Measurements from ENCODE around the gene DPM3. TPM values are rescaled to one million over a fixed set of nuclear protein-coding genes. Genes with fewer than 3 reads are reported as not detected.

Gene DPM3
- total RNA-seq (2022; extraction: Qiagen RNA extraction) = 73.6 to 114 TPM (median 112 TPM) in 5 replicates

GRCh38 chr1:155139895-155140629 is at the start of gene DPM3:
Gene DPM3, minus strand, starts transcription at chr1:155140531. Its CDS starts 291 bp downstream, at chr1:155140240.

GRCh38 chr1:155173478-155174323 is 33.4 kb upstream of the DPM3 start, which contains the start of gene TRIM46:
Gene TRIM46, plus strand, starts transcription at chr1:155173849. Its CDS starts 118 bp downstream, at chr1:155173967.

GRCh38 chr1:155172732-155173477 is 32.6 kb upstream of the DPM3 start, which contains the start of gene KRTCAP2:
Gene KRTCAP2, minus strand, starts transcription at chr1:155173304. Its CDS starts 80 bp downstream, at chr1:155173224.

GRCh38 chr1:155135415-155136028 is 4.8 kb downstream of the DPM3 start, which contains the start of gene SLC50A1:
Gene SLC50A1, plus strand, starts transcription at chr1:155135852. Its CDS starts 60 bp downstream, at chr1:155135912.

GRCh38 chr1:155127105-155127966 is 13.0 kb downstream of the DPM3 start, which contains the start of gene EFNA1:
Gene EFNA1, plus strand, starts transcription at chr1:155127876. Its CDS starts 102 bp downstream, at chr1:155127978.

Other genes starting within 250 kb of the DPM3 start
- 39.3 to 49.1 TPM (median 42.6 TPM) in 5 replicates for gene PMVK, start 203.8 kb downstream of the DPM3 start, total RNA-seq (2022; extraction: Qiagen RNA extraction)
- 13.5 to 16.4 TPM (median 15.2 TPM) in 5 replicates for gene PBXIP1, start 184.4 kb downstream of the DPM3 start, total RNA-seq (2022; extraction: Qiagen RNA extraction)
- gene PYGO2, start 178.7 kb downstream of the DPM3 start, total RNA-seq (2022; extraction: Qiagen RNA extraction) = 20.7 to 25.5 TPM (median 24.0 TPM) in 5 replicates
- gene SHC1, start 169.8 kb downstream of the DPM3 start, total RNA-seq (2022; extraction: Qiagen RNA extraction) = 128 to 159 TPM (median 156 TPM) in 5 replicates
- 329 to 371 TPM (median 349 TPM) in 5 replicates for gene CKS1B, start 165.8 kb downstream of the DPM3 start, total RNA-seq (2022; extraction: Qiagen RNA extraction)
- 37.8 to 47.0 TPM (median 44.5 TPM) in 5 replicates for gene FLAD1, start 157.2 kb downstream of the DPM3 start, total RNA-seq (2022; extraction: Qiagen RNA extraction)
- gene LENEP, start 146.9 kb downstream of the DPM3 start, total RNA-seq (2022; extraction: Qiagen RNA extraction) = not detected in 5 replicates
- gene ZBTB7B, start 137.7 kb downstream of the DPM3 start, total RNA-seq (2022; extraction: Qiagen RNA extraction) = 18.2 to 32.3 TPM (median 30.4 TPM) in 5 replicates
- gene DCST2, start 106.8 kb downstream of the DPM3 start, total RNA-seq (2022; extraction: Qiagen RNA extraction) = 0.35 to 0.57 TPM (median 0.46 TPM) in 5 replicates
- gene DCST1, start 106.7 kb downstream of the DPM3 start, total RNA-seq (2022; extraction: Qiagen RNA extraction) = 0.07 to 0.08 TPM in 2 of 5 replicates, not detected in the others
- gene ADAM15, start 89.2 kb downstream of the DPM3 start, total RNA-seq (2022; extraction: Qiagen RNA extraction) = 52.7 to 90.3 TPM (median 81.7 TPM) in 5 replicates
- gene EFNA4, start 76.8 kb downstream of the DPM3 start, total RNA-seq (2022; extraction: Qiagen RNA extraction) = 7.4 to 9.9 TPM (median 8.7 TPM) in 5 replicates
- gene EFNA3, start 61.7 kb downstream of the DPM3 start, total RNA-seq (2022; extraction: Qiagen RNA extraction) = 3.4 to 5.1 TPM (median 4.7 TPM) in 5 replicates
- 32.8 to 53.9 TPM (median 38.3 TPM) in 5 replicates for gene EFNA1, start 12.7 kb downstream of the DPM3 start, total RNA-seq (2022; extraction: Qiagen RNA extraction)
- 29.3 to 36.5 TPM (median 34.8 TPM) in 5 replicates for gene SLC50A1, start 4.7 kb downstream of the DPM3 start, total RNA-seq (2022; extraction: Qiagen RNA extraction)
- gene KRTCAP2, start 32.8 kb upstream of the DPM3 start, total RNA-seq (2022; extraction: Qiagen RNA extraction) = 220 to 279 TPM (median 243 TPM) in 5 replicates
- 1.4 to 2.5 TPM (median 2.1 TPM) in 5 replicates for gene TRIM46, start 33.3 kb upstream of the DPM3 start, total RNA-seq (2022; extraction: Qiagen RNA extraction)
- gene THBS3, start 67.4 kb upstream of the DPM3 start, total RNA-seq (2022; extraction: Qiagen RNA extraction) = 6.6 to 10.6 TPM (median 9.6 TPM) in 5 replicates
- 64.0 to 78.2 TPM (median 76.5 TPM) in 5 replicates for gene MTX1, start 68.2 kb upstream of the DPM3 start, total RNA-seq (2022; extraction: Qiagen RNA extraction)
- gene ENTREP3, start 115.0 kb upstream of the DPM3 start, total RNA-seq (2022; extraction: Qiagen RNA extraction) = 25.2 to 39.2 TPM (median 37.1 TPM) in 5 replicates
- gene SCAMP3, start 121.8 kb upstream of the DPM3 start, total RNA-seq (2022; extraction: Qiagen RNA extraction) = 99.6 to 133 TPM (median 128 TPM) in 5 replicates
- gene CLK2, start 133.0 kb upstream of the DPM3 start, total RNA-seq (2022; extraction: Qiagen RNA extraction) = 22.4 to 32.0 TPM (median 30.1 TPM) in 5 replicates
- 3.9 to 6.1 TPM (median 5.1 TPM) in 5 replicates for gene HCN3, start 136.9 kb upstream of the DPM3 start, total RNA-seq (2022; extraction: Qiagen RNA extraction)
- 0.05 TPM in 1 of 5 replicates, not detected in the others for gene PKLR, start 160.9 kb upstream of the DPM3 start, total RNA-seq (2022; extraction: Qiagen RNA extraction)
- gene FDPS, start 168.3 kb upstream of the DPM3 start, total RNA-seq (2022; extraction: Qiagen RNA extraction) = 158 to 179 TPM (median 165 TPM) in 5 replicates
- gene RUSC1, start 180.4 kb upstream of the DPM3 start, total RNA-seq (2022; extraction: Qiagen RNA extraction) = 39.2 to 60.5 TPM (median 58.5 TPM) in 5 replicates